IPS-NIHi11 (cell line): Measurements from ENCODE around the gene ANKMY1.

Experiments used
- DNase-seq: peaks from one replicate; pipeline ENCODE4 v3.0.0; 2012; ENCODE audit warnings: mixed read lengths, low spot score

The ANKMY1 gene

DNA sequence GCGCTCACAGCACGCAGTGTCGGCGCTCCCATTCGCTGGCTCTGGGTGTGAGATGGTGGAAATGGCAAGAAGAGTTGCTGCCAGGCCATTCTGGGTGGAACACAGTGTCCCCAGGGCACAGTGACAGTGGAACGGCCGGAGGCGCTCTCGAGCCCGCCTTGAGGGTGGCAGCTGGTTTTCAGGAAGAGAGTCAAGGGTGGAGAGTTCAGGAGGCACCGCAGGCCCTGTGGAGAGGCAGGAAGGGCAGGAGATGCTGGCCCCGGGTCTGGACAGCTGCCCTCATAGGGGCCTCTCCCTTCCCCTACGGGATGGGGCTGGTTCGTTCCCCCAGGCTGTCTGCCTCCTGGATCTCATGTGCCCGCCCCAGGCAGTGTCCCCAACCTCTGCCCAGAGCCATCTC, 109.9 kb downstream of the ANKMY1 start:
- DNase-seq = no peak

DNA sequence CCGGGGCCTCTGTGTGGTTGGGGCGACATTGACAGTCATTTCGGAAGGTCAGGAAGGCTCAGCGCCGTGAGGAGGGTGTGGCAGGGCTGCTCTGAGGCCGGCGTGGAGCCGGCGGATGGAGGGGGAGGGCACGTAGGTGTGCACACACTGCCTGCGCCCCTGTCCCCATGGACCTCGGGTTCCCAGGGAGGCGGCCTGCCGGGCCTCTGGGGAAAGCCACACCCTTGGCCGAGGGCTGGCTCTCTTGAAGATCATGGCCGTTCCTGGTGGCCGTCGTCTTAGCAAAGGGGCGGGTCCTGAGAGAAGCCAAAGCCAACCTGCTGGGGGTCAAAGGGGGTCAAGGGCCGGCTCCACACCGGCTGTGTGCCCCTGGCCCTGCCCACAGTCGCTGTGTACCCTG, 110.5 kb downstream of the ANKMY1 start:
- no peak for DNase-seq

DNA sequence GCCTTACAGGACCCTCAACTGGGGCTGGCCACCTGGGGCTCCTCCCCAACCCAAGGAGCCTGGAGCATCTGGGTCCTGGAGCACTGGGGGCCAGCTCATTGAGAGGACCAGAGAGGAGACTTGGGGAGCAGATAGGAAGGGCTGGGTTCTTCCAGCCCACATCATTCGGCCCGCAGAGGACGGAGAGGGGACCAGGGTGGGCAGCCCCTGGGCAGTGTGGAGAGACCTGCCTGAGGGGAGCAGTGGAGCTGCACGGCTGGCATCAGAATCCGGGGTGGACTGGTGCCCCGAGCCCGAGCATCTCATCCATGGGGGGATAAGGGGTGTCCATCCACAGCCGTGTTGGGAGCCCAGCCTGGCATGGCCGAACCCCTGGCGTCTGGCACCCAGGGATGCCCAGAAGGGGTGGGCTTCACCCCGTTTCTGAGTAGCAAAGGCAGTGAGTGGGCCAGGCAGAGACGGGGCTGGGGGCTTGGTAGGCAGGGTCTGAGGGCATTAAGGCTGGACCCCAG, 111.1 kb downstream of the ANKMY1 start:
- DNase-seq = no peak

DNA sequence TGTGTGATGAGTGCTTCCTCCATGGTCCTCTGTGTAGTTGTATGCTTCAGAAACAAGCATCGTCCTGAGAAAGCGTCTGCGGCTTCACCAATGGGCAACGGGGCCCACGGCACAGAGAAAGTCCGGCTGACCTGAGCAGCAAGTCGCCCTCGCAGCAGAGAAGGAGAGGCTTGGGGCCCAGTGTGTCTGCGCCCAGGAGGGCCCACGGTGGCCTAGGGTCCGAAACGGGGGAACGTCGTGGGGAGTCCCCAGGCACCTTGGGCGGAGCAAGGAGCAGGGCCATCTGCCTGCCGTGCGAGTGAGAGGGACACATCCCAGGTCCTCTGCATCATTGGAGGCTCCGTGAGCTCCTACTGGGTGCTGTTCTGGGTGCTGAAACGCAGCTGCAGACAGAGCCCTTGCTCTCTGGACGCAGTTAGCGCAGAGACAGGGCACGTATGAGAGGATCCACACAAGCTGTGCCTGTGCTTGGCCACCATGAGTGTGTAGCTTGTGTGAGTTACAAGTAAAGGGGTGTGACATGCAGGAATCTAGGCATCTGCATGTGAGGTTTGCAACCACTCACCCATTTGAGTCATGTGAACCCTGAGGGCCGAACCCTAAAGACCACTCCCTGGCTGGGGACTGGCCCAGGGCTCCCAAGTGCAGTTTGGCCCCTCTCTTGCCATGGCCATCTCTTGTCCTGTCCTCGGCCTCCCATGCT, 111.7 kb downstream of the ANKMY1 start:
- DNase-seq = no peak

DNA sequence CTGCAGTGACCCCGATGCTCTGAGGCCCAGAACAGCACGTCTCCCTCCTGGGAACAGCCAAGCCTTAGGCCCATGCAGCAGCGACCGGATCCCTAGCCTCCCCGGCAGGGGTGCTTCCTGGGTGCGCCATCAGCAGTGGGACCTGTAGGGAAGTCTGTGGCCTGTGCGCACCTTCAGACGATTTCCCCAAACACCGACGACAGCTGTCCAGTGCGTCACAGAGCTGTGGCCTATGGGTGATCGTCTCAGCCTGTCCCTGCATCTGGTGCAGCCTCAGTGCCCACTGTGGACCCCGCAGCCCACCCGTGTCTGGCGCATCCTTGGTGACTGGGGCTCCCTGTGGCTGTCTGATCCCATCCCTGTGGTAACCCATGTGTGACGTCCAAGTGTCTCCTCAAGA, 113.3 kb downstream of the ANKMY1 start:
- DNase-seq = no peak

DNA sequence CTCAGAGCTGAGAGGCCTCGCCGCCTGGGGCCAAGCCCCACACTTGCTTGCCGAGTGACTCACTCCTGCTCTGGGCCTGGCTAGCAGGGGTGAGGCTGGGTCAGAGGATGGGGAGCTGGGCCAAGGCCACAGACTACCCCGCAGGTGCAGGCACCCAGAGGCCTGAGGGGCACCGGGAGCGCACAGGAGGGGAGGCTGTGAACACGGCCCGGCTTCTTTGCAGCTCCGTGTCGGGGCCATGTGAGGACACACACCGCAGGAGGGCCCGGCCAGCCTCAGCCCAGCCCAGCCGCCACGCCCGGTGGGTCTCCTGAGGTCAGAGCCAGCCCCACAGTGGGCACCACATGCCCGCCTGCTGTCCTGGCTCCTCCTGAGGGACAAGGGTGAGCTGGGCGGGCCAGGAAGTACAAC, 113.9 kb downstream of the ANKMY1 start:
- no peak for DNase-seq

DNA sequence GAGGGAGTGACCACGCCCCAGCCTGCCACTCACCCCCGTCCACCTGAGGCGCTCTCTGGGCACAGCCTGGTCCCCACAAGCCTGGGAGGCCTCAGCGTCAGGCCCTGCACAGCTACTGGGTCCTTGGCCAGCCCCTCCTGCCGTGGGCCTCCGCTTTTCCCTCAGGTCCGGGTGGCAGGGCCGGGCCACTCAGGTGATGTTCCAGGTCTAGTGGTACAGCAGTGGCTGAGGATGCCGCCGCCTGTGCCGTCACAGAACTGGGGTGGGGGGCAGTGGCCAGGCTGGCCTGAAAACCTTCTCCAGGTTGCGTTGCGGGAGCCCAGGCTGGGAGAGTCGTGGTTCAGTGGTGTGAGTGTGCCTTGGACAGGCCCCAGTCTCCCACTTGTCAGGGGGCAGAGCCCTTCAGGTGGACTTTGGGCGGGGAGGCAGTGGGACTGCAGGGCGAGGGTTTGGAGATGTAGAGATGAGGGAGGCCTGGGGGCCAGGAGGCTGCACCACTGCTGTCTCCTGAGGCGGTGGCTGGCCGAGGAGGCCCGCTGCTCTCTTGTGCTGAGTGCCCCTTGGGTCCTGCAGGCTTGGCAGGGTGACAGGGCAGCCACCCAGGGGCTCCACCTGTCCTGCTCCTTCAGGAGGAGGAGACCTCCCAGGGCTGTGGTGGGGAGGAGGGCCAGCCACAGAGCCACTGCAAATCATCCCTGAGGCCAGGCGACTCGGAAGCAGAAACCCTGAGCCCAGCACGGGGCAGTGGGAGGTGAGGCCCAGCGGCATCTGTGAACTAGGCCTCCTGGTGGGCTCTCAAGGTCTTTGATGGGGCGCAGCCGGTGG, 114.7 kb downstream of the ANKMY1 start:
- DNase-seq = no peak

DNA sequence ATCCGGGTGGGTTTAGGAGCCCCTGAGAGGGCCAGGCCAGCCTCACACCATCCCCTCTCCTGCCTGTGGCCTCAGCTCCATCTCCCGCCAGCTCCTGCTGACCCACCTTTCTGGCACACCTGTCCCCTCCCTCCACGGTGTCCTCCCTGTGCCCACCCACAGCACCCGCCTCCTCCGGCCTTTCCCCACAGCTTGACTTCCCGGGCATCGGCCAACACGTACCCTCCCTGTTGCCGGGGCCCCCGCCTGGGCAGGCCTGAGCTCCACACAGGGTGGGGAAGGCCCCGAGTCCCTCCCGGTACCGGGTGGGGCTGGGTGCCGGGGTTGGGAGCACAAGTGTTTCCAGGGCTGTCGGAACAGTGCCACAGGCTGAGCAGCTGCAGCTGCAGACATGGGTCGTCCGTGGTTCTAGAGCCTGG, 115.8 kb downstream of the ANKMY1 start:
- no peak for DNase-seq

DNA sequence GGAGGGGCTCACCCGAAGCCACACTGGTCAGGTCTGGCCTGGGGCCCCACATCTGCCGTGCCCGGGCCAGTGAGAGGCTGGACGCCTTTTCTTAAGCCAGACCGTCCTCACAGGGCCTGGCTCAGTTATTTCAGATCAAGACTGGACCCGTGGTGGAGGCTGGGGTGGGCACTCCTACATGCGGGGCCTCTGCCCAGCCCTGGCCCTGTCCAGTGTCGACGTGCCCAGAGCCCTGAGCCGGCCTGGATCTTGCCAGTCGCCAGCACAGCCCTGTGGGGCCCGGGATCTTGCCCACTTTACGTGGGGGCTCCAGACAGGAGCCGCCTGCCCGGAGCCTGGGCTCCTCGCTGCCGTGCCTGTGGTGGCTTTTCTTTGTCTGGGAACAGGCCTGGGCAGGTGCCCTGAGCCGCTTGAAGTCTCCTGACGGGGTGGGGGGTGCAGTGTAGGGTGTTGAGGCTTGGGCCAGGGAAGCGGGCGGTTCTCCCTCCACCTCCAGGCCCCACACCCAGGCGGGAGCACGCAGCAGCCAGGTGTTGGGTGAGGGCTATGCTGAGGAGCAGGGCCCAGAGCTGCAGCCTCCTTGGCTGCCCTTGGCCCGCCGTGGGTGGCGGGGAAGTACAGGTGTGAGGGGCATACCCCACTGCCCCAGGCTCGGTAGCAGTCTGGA, 116.3 kb downstream of the ANKMY1 start:
- DNase-seq = no peak

DNA sequence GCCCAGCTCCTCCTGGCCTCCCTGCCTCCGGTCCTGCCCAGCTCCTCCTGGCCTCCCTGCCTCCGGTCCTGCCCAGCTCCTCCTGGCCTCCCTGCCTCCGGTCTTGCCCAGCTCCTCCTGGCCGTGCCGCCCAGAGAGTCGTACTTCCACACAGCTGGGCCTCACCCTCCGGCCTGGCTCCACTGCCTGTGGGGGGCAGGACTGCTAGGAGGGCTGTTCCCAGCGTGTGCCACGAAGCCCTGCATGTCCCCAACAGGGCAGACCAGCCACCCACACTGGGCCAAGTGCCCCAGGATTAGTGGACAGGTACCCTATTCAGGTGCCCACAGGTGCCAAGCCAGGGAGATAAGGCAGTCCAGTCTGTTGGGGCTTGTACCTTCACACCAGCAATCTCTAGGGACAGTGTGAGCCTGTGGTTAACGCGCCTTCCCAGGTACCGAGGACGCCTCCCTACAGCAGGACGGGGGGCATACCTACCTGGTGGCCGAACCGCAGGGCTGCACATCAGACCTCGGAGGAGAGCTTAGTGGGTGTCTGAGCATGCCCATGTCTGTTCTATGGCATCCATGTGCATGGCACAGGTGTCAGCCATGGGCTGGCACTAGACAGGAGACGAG, 117.0 kb downstream of the ANKMY1 start:
- DNase-seq = no peak

DNA sequence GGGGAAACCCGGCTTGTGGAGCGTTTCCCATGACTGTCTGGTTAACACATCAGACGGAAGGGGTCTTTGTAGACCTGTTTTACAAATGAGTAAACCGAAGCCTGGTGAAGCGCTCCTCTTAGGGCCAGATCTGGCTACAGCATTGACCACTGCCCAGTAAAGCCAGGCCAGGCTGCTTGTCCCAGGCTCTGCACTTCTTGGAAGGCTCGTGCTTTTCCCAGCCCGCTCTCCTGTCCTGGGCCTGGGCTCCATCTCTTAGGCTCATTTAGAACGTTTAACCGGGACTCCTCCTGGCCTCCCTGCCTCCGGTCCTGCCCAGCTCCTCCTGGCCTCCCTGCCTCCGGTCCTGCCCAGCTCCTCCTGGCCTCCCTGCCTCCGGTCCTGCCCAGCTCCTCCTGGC, 117.5 kb downstream of the ANKMY1 start:
- no peak for DNase-seq

DNA sequence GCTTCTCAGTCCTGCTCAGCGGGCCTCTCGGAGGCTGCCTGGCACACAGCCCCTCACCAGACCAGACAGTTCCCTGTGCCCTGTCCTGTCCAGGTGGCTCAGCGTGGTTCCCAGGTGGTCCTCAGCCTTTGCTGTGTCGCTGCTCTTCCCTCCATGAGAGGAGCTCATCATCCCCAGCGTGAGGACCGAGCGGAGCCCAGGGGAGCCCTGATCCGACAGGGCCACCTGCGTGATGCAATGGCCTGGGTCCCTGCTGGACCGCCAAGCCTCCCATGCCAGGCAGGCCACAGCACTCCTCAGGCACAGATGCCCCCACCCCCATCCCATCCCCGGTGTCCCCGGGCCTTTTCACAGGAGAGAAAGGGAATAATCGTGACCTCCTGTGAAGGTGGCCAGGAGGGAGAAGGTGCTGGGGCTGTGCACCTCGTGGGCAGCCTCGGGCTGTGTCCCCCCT, 118.1 kb downstream of the ANKMY1 start:
- no peak for DNase-seq

DNA sequence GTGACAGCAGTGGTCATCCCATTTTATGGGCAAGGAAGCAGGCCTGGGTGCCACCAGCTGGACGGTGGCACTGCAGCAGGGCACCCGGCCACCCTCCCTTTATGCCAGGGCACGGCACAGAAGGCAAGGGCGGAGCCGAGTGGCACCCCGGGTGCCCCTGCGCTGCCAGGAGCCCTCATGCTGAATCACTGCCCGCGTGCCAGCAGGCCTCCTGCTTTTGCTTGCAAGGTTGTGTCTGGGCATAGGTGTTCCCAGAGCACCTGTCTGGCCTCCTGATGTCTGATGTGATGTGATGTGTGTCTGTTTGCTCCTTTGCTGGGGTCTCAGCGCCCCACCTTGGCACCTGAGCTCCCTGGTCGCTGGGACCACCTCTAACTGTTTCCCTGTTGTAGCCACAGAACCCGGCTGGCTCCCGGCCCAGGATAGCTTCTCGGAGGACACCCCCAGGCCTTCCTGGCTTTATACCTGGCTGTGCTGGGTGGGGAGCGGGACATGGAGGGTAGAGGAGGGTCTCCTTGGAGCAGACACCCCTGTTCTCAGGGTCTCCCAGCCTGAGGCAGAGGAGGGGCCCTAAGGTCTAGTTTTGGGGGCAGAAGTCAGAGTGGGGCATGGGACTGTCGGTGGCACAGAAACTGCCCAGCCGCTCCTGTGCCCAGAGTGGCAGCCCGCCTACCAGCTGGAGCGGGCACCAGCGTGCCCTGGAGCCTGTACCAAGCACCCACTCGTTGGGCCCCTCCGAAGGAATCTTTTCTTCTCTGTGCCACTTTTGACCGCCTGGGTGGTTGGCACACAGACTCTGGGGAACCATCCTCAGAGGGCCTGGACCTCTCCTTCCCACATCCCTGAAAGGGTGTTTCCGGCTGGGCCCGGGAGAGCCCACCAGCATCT, 118.7 kb downstream of the ANKMY1 start:
- no peak for DNase-seq

DNA sequence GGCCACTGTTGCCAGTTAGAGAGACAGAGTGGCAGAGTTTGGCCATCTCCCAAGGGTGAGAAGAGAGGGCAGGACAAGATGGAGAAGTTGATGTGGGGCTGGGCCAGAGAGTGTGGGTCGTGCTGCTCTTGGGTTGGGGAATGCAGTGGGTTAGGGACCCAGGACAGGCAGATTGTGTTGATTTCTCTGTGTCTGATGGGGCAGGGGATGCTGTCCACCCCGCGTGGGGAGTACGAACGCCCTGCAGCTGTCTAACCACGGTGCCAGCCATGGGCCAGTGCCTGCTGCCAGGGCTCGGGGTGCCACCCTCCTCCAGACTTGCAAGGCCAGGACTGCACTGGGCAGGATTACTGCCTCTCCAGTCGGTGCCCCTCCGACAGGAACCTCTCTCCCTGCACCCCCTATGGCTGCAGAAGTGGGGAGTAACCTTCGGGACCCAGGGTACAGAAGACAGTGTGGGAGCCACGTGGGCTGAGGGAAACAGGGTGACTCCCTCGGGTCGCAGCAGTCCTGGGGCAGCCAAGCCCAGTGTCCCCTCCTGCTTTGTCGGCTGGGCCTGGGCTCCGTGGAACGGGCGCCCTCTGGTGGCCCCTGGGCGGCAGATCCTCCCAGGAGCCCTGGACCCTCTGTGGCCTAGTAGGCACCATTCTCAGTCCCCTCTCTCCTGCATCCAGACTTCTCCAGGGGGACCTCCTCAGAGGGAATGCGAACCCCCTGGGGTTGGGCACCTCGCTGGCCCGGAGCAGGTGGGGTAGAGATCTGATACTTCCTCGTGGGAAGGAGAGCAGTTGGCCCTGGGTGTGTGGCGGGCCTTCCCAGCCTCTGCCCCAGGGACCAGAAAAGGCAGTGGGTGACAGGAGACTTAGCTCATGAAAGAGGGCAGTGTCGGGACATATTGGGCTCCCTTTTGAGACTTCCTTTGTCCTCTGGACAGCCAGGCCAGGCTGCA, 119.7 kb downstream of the ANKMY1 start:
- peak; percentile 89 for DNase-seq

DNA sequence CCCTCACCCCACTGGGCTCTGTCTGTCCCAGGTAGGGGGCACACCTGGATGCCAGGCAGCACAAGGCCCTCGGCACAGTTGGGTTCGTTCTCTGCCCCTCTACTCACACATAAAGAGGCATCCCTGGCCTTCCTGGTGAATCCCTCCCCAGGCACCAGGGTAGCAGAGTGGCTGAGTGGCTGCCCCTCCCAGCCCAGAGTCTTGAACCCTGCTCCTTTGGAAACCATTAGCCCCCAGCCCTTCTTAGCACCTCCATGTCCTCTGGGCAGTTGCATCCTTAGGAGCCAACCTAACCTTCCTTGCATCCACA, 120.3 kb downstream of the ANKMY1 start:
- no peak for DNase-seq

DNA sequence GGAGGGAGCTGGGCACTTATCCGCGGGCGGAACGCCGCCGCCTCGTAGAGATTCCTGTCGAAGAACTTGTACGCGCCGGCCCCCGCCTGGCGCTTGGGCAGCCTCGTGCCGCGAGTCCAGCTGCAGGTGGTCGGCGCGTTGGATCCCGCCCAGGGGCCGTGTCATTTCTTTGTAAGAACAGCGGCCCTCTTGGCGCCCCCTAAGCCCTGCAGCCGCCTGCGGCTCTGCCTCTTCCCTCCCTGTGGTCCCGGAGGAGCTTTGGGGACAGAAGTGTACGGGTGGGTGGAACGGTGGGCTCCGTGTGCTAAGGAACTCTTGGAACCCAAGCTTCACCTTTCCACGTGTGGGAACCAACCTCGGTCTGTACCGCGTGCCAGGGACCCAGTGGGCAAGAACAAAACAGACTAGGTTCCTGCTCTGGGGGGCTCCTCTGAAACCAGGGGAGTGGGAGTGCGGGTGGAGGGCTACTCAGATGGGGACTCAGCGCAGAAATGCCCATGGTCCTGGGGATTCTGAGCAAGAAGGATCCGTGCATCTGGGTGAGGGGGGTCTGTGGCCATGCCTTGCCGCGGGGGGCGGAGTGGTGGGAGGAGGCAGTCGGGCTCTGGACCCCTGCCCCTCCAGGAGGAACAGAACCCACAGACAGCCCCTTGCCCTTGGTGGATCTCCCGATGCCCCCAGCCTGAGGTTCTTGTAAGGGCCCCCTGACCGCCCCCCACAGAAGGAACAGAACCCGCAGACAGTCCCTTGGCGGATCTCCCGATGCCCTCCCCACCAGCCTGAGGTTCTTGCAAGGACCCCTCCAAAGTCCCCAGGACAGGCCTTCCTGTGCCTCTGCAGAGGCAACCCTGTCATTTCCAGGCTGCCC, 120.9 kb downstream of the ANKMY1 start:
- no peak for DNase-seq

DNA sequence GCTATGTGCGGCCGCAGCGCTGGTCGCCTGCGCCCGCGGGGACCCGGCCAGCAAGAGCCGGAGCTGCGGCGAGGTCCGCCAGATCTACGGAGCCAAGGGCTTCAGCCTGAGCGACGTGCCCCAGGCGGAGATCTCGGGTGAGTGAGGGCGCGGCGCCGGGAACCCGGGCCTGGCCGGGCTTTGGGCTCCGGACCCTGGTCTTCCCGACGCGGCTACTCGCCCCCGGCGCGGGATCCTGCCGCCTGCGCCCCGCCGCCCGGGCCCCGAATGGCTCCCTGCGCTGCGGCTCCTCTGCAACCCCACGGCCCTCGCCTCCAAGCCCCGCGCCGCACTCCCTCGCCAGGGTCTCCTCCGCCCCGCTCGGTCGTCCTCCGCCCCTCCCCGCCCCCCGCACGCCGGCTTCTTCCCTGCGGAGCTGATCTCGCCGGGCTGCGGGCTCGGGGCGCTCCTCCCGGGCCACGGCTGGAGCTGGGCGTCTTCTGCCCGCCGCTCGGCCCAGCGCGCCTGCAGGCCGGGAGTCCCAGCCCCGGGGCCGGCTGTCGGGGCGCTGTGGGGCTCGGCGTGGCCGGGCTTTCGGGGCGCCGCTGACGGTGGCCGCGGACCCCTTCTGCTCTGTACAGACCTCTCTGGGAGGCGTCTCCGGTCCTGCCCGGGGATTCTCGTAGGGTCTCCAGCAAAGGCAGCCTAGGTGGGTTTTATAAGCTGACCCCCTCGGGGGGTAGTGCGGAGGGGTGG, 121.7 kb downstream of the ANKMY1 start:
- no peak for DNase-seq

DNA sequence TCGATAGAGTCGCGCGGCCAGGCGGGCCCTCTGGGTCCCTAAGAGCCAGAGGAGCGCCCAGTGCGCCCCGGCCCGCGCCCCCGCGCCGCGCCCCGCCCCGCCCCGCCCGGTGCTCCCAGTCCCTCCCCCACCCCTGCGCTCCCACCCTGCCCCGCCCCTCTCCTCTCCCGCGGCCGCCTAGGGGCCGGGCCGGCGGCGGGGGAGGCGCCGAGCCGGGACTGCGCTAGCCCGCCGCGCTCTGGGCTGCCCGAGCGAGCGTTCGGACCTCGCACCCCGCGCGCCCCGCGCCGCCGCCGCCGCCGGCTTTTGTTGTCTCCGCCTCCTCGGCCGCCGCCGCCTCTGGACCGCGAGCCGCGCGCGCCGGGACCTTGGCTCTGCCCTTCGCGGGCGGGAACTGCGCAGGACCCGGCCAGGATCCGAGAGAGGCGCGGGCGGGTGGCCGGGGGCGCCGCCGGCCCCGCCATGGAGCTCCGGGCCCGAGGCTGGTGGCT, 122.3 kb downstream of the ANKMY1 start, which contains the start of gene GPC1:
TSS of gene GPC1 (plus strand) at position 207 of the 491 bp plus-strand sequence. CDS start at position 463, 256 bp downstream.
- DNase-seq = peak; percentile 94
